GM21528 (cell line): ENCODE results near the gene AMACR.
"Not testable (repeated sequence)": the region's sequence is repeated elsewhere in the genome, so short reads cannot be mapped to it uniquely, and the experiment has no call there.

Experiments
- ATAC-seq: cut with Tn5 transposase; IDR thresholded peaks from one replicate; pipeline ENCODE4 v1.9.1; 2021; ENCODE audit warnings: mild to moderate bottlenecking, moderate library complexity; ENCODE audit not compliant: unreplicated experiment, low FRiP score

Gene AMACR

DNA sequence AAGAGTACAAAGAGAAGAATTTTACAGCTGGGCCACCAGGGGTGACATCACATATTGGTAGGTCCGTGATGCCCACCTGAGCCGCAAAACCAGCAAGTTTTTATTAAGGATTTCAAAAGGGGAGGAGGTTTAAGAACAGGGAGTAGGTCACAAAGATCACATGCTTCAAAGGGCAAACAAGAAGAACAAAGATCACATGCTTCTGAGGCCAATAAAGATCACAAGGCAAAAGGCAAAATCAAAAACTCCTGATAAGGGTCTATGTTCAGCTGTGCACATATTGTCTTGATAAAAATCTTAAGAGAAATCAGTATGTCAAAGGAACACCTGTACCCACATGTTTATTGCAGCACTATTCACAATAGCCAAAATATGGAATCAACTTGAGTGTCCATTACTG lies 2.3 kb upstream of the AMACR start:
- not testable (repeated sequence) for ATAC-seq

DNA sequence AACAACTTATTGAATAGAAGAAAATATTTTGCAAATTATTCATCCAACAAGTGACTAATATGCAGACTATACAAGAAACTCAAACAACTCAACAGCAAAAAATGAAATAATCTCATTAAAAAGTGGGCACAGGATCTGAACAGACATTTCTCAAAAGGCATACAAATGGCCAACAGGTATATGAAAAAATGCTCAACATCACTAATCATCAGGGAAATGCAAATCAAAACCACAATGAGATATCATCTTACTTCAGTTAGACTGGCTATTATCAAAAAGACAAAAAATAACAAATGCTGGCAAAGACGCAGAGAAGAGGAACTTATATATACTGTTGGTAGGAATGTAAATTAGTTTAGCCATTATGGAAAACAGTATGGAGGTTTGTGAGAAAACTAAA lies 1.8 kb upstream of the AMACR start:
- ATAC-seq, result no peak

DNA sequence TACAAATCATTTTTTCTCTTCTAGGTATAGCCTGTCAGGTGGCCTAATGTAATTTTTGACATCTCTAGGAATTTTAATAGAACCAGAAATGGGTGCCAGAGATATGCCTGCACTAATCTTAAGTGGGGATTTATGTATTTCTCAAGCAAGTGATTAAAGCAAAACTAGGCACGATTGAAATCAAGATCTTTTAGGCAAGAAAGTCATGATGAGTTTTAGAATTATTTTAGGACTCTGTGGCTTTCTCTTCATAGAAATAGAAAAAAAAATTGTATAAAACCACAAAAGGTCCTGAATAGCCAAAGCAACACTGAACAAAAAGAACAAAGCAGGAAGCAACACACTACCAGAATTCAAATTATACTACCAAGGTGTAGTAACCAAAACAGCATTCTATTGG lies 952 bp upstream of the AMACR start:
- ATAC-seq, result no peak

DNA sequence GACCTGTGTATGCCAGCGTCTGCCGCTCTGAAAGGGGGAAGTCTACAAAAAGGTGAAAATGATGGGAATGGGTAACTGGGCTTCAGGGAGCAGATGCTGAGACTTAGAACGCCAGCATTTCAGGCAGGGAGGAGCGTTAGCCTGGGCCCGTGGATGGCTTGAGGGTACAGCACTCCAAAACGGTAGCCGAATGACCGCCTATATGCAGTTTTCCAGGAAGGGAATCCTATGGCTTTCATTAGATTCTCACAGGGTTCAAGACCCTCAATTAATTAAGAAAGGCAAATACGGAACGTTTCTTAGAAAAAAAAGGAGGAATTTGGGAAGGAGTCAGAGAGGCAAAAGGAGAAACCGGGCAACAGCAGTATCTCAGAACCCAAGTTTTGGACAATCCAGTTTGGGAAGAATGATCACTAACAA lies 639 bp downstream of the AMACR start:
- ATAC-seq, result no peak

DNA sequence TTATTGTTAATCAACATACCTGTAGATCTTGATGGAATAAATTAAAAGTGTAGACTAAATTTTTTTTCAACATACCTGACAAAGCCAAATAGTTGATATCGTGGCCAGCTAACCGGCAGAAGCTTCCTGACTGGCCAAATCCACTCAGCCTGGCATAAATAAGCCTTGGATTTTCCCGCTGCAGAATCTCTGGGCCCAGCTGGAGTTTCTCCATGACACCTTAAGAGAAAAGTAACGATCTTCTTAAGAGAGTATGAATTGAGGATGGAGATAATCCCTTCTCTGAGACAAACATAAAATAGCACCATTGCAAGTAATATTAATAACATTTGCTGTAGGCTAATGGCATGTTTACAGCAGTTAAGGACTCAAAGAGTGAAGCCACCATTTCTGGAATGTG lies 2.2 kb downstream of the AMACR start:
- no peak for ATAC-seq

DNA sequence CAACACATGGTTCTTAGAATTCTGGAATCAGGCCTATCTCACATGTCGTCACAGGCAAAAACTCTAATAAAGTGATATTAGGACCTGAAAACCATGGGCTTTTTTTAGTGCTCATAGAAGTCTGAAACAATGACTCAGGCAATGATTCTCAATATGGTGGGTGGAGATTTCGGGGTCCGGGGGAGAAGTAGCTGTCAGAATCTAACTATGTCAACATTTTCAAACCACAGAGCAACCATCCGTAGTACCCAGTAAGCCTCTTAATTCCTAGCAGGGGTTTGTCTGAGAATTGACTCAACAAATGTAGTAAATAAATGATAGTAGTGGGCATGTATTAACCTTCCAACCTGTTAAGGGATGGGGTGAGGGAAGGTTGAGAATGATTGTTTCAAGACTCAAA lies 2.6 kb downstream of the AMACR start:
- no peak for ATAC-seq

DNA sequence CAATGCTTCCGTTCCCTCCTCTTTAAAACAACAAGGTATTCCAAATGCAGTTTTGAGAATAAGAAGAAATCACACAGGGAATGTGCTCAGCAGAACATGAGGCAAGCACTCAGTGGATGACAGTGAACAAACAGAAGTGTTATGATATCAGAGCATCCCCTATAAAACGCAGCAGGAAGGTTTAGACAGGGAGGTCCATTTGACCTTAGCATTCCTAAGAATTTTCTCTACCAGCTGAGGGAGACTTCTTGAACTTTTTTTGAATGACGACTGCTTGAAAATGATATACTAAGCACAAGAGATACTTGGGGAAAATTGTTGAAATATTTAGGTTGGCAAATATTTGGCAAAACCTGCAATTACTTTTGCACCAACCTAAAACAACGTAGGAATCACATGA lies 3.9 kb downstream of the AMACR start:
- ATAC-seq, result no peak

DNA sequence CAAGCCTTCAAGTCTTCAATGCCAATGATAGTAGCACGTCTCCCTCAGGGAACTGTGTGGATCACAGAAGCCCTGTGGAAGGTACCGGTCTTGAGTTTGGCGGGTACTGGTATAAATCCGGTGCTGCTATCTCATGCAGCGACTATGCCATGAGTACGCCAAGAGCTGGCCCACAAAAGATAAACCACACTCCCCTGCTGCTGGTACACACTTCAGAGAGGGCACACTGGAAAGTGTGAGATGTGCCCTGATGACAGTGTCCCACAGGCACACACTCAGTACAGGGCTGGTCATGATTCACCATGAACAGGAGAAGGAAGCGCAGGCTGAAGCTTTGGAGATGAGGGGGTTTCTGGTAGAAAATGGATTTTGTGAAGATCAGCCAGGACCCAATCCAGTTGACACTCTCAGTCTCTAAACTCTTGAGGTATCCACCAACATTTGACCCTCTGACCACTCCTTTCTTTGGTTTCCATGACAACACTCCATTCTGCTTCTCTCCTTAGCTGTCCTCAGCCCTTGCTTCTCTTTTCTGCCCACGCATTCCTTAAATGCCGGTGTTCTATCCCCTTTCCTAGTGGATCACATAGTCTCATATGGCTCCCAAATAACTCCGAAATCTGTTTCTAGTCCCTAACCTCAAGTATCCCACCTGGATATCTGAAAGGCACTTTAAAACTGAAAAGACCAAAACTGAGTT lies 5.1 kb downstream of the AMACR start:
- ATAC-seq, result no peak

DNA sequence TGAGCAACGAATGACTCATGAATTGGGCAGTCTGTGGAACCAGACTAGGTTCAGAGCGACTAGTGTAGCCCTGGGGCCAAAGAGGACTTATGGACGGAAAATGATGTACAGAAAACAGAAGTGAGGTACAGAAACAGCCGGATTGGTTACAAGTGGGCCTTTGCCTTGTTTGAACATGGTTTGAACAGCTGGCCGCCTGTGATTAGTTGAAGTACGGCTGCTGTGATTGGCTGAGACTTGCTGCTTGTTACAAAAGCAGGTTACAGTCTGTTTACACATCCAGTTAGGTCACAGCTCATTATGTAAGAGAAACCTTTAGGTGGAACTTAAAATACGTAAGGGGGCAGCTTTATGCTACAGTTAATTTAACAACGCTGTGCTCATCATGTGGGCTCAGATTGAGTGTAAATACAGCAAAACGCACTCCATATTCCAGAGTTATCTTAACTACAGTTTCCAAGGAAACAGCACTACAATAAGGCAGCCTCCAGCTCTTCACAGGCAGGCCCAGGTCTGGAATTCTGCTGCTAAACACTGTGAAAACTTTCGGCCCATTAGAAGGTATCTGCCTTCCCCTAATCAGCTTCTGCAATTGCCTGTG lies 6.5 kb downstream of the AMACR start:
- ATAC-seq, result no peak

DNA sequence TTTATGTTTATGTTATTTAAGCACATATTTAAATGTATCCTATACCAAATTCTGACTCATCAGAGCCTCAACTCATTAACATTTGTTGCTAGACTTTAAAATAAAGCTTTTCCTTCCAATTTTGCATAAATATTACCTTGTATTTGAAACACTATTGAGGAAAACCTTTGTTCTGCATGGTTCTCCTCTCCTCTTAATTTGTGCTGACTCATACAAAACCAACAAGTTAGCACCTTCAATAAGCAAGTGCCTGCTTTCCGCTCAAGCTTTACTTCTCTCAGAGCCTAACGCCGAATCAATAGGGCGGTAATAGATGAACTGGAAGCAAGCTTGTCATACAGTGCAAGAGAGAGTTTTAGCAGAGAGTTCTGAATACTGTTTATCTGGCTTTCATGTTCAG lies 7.9 kb downstream of the AMACR start:
- no peak for ATAC-seq

DNA sequence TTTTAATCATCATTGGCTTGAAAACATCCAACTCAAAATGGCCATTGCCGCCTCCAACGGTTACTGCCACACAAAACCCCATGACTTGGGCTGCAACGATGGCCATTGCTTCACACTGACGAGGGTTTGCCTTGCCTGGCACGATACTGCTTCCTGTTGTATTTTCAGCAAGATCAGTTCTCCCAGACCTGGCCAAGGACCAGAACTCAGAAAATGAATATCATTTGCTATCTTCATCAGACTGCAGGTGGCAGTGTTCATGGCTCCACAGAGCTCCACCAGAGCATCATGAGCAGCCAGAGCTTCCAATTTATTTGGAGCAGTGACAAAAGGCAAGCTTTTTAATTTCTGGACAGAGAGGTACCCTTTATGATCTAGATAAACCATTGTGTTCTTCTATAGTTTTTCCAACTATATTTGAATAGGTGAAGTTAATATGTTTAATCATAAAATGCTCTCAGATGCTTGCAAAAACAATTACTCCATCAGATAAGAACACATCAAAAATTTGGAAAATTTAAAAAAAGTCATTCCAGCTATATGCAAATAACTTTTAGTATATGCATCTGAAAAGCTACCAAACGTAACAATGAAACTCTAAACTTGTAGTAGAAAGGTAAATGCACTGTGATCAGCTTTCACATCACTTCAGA lies 10.4 kb downstream of the AMACR start:
- ATAC-seq, result no peak

DNA sequence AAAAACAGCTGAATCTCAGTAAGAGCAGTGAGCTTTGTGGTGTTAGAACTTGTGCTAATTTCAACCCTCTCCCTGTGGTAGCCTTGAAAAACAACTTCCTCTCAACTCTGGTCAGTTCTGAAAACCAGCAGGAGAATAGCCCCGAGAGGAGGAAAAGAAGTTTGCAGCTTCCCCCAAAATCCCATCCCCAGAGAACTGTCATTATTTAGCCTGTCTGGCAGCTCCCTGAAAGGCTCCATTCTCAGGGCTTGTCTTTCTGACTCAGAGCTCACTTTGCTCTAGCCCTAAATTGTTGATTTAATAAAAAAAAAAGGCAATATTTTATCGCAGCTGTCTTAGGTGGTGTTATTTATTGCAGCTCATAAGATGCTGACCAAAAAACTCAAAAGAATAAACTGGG lies 12.0 kb downstream of the AMACR start:
- no peak for ATAC-seq

DNA sequence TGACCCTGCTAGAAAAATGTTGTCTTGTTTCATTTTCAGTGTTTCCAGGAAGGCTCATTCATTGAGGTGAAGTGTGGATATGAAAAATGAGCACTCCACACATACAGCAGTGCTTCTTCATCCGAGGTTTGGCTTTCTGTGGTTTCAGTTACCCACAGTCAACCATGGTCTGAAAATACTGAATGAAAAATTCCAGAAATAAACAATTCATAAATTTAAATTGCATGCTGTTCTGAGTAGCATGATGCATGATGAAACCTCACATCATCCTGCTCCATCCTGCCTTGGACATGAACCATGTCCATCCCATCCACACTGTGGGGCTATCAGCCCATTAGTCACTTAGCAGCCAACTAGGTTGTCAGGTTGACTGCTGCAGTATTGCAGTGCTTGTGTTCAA lies 13.0 kb downstream of the AMACR start:
- no peak for ATAC-seq

DNA sequence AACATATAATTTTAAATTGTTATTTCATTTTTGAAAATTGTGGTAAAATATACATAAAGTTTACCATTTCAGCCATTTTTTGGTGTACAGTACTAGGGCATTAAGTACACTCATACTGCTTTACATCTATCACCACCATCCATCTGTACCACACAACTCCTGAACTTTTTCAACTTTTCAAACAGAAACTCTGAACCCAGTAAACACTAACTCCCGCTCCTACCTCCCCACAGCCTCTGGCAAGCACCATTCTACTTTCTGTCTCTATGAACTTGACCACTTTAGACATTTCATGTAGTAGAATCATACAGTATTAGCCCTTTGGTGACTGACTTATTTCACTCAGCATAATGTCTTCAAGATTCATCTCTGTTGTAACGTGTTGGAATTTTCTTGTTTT lies 15.0 kb downstream of the AMACR start:
- ATAC-seq, result no peak

DNA sequence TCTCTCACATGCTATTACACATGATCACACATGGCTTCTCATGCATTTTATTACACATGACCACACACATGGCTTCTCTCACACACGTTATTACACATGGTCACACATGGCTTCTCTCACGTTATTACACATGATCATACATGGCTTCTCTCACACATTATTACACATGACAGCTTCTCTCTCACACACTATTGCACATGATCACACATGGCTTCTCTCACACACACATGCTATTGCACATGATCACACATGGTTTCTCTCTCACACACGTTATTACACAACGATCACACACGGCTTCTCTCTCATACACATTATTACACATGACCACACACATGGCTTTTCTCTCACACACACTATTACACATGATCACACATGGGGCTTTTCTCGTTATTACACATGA lies 22.4 kb downstream of the AMACR start:
- no peak for ATAC-seq

DNA sequence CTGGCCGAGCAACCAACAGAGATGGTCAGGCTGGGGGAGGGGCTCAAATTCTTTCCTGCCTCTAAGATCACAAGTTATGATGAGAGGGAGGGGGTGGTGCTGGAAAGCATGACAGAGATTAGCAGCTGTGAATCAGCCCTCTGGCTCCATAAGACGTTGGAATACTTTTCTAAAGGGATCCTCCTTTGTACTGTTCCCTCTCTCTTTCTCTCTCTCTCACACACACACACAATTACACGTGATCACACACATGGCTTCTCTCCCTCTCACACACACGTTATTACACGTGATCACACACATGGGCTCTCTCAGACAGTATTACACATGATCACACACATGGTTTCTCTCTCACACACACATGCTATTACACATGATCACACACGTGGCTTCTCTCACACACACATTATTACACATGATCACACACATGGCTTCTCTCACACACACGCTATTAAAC lies 23.2 kb downstream of the AMACR start, which contains the start of gene SLC45A2:
Gene SLC45A2 (minus strand): TSS at position 23 of the 454 bp plus-strand sequence. CDS start 110 bp downstream, outside the sequence.
- ATAC-seq, result no peak

DNA sequence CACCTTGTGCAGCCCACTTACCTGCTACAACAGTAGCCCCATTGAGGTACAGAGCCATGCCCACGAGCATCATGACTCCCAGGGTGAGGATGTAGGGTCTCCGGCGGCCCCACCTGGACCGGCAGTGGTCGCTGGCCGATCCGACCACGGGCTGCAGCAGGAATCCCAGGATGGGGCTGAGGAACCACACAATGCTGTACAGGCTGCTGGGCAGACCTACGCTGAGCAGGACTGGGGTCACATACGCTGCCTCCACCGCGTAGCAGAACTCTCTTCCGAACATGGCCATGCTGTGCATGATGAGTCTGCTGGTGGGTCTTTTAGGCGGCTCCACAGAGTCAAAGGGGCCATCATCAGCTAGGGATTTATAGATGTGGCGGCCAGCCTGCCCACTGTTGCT lies 23.7 kb downstream of the AMACR start:
- no peak for ATAC-seq

DNA sequence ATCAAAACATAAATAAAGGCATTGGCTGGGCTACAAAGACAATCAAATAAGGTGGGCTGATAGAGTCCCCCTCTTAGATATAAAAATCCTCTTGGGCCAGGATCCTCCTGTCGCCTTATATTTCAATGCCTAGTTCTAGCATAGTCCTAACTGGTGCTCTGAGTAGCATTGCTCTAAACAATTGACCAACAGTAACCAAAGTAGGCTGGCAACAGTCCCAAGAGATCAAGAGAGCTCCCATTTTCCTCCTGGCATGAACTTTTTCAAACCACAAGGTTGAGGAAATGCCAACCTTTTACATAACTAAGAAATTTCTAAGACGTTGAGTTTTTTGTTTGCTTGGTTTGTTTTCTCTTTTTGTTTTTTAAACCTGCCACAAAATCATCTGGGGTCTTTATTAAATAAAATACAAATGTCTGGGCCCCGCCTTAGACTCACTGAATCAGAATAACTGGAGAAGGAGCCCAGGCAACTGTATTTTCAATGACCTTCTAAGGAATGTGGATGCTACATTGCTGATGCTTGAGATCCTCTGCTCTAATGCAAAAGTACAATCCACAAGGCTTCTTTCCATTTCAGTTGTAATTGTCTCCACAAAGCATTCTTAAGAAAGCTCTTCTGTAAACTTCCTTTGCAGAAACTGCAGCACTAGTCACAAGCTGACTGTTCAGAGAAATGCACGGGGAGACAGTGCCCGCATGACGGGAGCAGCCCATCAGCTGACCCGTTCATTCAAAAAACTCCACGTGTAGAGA lies 26.3 kb downstream of the AMACR start:
- no peak for ATAC-seq

DNA sequence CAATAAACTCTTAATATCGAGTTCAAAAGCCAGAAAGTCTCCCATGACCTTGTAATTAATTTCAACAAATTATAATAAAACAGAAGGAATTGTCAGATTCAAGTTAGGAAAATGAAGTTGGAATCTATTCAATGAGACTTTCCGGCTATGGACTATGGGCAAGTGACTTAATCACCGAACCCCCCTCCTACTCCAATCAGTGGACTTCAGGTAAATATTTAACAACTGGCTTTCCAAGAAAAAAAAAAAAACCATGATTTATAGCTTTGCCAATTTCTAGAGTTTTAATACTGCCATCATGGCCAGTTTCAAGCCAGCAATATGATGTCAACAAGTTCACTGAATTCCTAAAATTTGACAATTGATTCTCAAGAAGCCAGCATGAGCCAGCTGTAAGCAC lies 27.8 kb downstream of the AMACR start:
- no peak for ATAC-seq

DNA sequence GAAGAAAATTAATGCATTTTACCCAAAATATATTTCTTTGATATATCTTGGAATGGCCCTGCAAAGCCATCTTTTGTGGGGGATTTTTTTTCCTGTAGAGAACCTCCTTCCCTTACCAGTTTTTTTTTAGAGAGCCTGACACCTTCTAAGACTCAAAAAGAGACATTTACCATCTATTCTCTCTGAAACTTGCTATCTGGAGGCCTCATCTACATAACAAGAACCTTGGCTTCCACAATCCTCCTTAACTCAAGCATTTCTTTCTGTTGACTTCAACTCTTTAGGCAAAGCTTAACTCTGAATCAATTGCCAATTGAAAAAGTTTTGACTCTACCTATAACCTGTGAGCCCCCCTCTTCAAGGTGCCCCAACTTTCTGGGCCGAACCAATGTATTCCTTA lies 29.5 kb downstream of the AMACR start:
- ATAC-seq, result no peak

DNA sequence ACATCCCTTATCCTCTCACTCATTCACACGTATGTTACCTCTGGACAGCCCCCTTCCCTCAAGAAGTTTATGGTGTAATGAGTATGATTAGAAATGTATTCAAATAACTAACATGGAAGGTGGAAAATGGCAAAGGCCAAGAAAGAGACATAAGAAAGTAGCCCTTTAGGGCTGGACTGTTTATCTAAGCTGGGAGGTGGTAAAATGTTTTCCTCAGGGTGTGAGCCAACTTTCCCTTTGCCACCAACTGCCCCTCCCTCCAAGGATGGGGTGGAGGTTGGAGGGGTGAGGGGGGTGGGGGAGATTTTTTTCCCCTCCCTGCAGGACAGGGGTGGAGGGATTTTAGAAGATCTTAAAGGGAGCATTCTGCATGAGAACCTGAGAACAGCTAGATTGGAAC lies 31.5 kb downstream of the AMACR start:
- no peak for ATAC-seq
